ENCODE results near the gene FCHSD1. TPM values are rescaled to one million over a fixed set of nuclear protein-coding genes. Genes with fewer than 3 reads are reported as not detected.

Gene FCHSD1
- total RNA-seq, 1 experiment from 2014 or later = 37.2 TPM

DNA sequence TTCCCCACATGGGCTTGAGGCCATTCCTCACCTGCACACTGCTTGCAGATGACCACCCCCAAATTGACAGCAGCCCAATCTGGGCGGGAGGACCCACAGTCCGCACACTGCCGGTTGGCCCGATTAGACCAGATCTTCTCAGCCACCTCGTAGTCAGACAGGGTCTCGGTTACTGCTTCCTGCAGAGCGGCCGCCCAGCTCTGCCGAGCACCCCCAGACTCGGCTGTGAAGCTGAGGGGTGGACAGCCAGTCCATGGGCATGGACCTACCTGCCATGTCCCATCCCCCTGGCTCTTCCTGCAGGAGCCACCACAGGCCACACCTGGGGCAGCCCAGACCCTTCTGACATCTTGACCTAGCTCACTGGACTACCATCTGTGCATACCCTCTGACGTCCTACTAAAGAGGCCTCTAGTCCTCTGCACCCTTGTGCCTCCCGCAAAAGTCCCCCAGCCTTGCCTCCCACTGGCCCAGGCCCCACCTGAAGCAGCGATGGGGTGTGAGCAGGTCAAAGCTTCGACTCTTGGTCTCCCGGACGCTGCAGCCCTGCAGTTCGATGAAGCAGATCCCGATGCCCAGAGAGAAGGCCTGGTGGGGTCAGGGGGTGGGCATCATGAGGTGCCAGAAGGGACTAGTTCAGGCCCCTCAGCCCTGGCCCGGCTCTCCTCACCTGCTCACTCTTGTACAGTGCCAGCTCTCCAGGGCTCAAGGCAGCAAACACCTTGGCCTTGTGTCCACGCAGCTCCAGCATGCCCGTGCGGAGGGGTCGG is 21.0 kb upstream of the FCHSD1 start:
- ChIA-PET CTCF (no interaction called here), POLR2A (no interaction called here), RAD21 (ENCODE audit: low non-redundant PET in 1 of 2, low total read pairs in 2 of 2, uncharacterized antibody in 2 of 2, unreplicated experiment in 2 of 2) (no interaction called here)
- BruUV-seq (replicated peaks) = no TSS peak
- H3K9ac ChIP-seq (ENCODE audit: low read length) = no peak overlapping the region
- intact Hi-C loops (cut with micrococcal nuclease) = no loop called here
- no peak overlapping the region for H3K4me2 ChIP-seq (ENCODE audit: low read length)
- H3K4me3 ChIP-seq (replicated peaks in 1 of 2; ENCODE audit: low read depth in 1 of 2, low read length in 2 of 2) = no peak overlapping the region
- H3K27ac ChIP-seq (ENCODE audit: low read depth, low read length) = no peak overlapping the region
- H3K4me1 ChIP-seq (ENCODE audit: control insufficient read depth in 1 of 2, insufficient read depth in 2 of 2, low read length in 2 of 2) = no peaks in the 10 kb centered on the region
- no peaks in the 10 kb centered on the region for H3K9me3 ChIP-seq (ENCODE audit: control insufficient read depth in 1 of 2, insufficient read depth in 1 of 2, low read depth in 1 of 2, low read length in 2 of 2)
- H2AFZ ChIP-seq (ENCODE audit: low read depth, low read length, poor library complexity, severe bottlenecking) = no peak overlapping the region
- DNase-seq (ENCODE audit: low read depth, low spot score) = no peak
- 0 out of 4 replicates have a peak, but pooled peaks cover 0 to 2% of the 10 kb centered on the region in 2 experiments for H3K36me3 ChIP-seq (ENCODE audit: control insufficient read depth in 1 of 2, insufficient read depth in 2 of 2, low read length in 2 of 2)
- no peaks in the 10 kb centered on the region for H4K20me1 ChIP-seq (ENCODE audit: insufficient read depth)
- H3K79me2 ChIP-seq (ENCODE audit: insufficient read depth, low read length) = no peaks in the 10 kb centered on the region
- no peaks in the 10 kb centered on the region for H3K9me2 ChIP-seq (ENCODE audit: insufficient read depth)
- no peak for ATAC-seq
- TF ChIP-seq CBX3 (IDR thresholded peaks at IDR 0.05; ENCODE audit: low read depth) (no peak), SRF (IDR thresholded peaks at IDR 0.05; ENCODE audit: low read depth) (no peak), YY1 (IDR thresholded peaks at IDR 0.05; ENCODE audit: extremely low read depth, insufficient replicate concordance, low read depth, low read length) (no peak), ZFX (IDR thresholded peaks at IDR 0.05) (no peak), POLR2AphosphoS5 (IDR thresholded peaks at IDR 0.05; ENCODE audit: low read depth, low read length) (no peak), EZH2 (IDR thresholded peaks at IDR 0.05) (no peak)
- TF ChIP-seq, protein P1, sequence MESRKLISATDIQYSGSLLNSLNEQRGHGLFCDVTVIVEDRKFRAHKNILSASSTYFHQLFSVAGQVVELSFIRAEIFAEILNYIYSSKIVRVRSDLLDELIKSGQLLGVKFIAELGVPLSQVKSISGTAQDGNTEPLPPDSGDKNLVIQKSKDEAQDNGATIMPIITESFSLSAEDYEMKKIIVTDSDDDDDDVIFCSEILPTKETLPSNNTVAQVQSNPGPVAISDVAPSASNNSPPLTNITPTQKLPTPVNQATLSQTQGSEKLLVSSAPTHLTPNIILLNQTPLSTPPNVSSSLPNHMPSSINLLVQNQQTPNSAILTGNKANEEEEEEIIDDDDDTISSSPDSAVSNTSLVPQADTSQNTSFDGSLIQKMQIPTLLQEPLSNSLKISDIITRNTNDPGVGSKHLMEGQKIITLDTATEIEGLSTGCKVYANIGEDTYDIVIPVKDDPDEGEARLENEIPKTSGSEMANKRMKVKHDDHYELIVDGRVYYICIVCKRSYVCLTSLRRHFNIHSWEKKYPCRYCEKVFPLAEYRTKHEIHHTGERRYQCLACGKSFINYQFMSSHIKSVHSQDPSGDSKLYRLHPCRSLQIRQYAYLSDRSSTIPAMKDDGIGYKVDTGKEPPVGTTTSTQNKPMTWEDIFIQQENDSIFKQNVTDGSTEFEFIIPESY (IDR thresholded peaks at IDR 0.05; ENCODE audit: extremely low read depth, insufficient replicate concordance, low read length) = no peak
- H3K27me3 ChIP-seq (ENCODE audit: insufficient read depth, low read length) = no peaks in the 10 kb centered on the region
